HCT116 (cell line): Measurements from ENCODE around the gene PPP2R5C.

Experiments
- ATF3 ChIP-seq: IDR thresholded peaks from 2 replicates; pipeline ENCODE4 v1.6.1; 2012
- CEBPB ChIP-seq: IDR thresholded peaks from 2 replicates; pipeline ENCODE4 v1.6.1; 2012; ENCODE audit warnings: low read depth
- CTCF ChIP-seq, 3 experiments: fragments of 200-600 bp in 1 of 3; sonication (generic) in 1 of 3; IDR thresholded peaks in 2 of 3; conservative IDR thresholded peaks in 1 of 3; 2 replicates each; pipeline ENCODE4 v1.5.1; 2012 to 2017; ENCODE audit warnings: low read depth in 2 of 3, low read length in 2 of 3, antibody characterized with exemption in 1 of 3, borderline replicate concordance in 1 of 3, control low read depth in 1 of 3, mild to moderate bottlenecking in 1 of 3, mixed read lengths in 1 of 3, mixed run types in 1 of 3, moderate library complexity in 1 of 3; ENCODE audit not compliant: insufficient read depth in 1 of 3
- EZH2 ChIP-seq: fragments of 200-600 bp; sonication (generic); IDR thresholded peaks from 2 replicates; pipeline ENCODE4 v1.6.1; 2017; ENCODE audit warnings: antibody characterized with exemption, mixed run types
- MAX ChIP-seq: IDR thresholded peaks from 2 replicates; pipeline ENCODE4 v1.6.1; 2012
- POLR2A ChIP-seq: IDR thresholded peaks from 2 replicates; pipeline ENCODE4 v1.7.0; 2011; ENCODE audit warnings: borderline replicate concordance; ENCODE audit not compliant: insufficient read depth, insufficient read length; ENCODE audit errors: extremely low read depth
- POLR2AphosphoS5 ChIP-seq: IDR thresholded peaks from 2 replicates; pipeline ENCODE4 v1.6.1; 2011; ENCODE audit warnings: mild to moderate bottlenecking, low read depth, low read length, moderate library complexity
- RAD21 ChIP-seq: IDR thresholded peaks from 2 replicates; pipeline ENCODE4 v1.6.1; 2012; ENCODE audit warnings: low read depth, mild to moderate bottlenecking
- REST ChIP-seq: IDR thresholded peaks from 2 replicates; pipeline ENCODE4 v1.6.1; 2012; ENCODE audit warnings: low read depth
- ZFX ChIP-seq: fragments of 450-650 bp; IDR thresholded peaks from 2 replicates; pipeline ENCODE4 v1.6.1; 2017
- ZNF274 ChIP-seq: fragments of 200-500 bp; sonication (Bioruptor generic); IDR thresholded peaks from 2 replicates; pipeline ENCODE4 v1.6.1; 2014; ENCODE audit warnings: mild to moderate bottlenecking, low read depth, low read length, inconsistent platforms

DNA sequence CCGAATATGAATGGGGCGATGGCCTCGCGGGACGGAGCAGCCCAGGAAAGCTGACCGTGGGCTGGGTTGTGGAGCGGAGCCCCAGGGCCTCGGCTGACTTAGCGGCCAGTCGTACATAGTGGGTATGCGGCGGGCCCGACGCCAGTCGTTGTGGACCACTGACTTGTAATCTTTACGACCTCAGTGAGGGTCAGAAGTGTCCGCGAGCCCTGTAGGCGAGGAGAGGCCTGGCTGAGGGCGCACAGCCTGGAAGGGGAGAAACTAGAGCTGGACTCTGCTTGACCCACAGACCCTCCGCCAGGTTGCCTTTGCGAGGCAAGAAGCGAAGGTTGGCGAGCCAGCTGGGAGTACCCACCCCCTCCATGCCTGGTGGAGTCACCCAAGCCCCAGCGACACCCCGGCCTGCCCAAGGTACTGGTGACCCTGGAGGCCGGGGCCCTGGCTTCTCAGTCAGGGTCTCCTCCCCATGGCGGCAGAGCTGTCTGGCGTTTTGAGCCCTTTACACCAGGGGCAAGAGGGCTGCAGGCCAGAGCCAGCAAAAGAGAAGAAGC lies 187.2 kb downstream of the PPP2R5C start:
- TF ChIP-seq CTCF (IDR thresholded peaks at IDR 0.05 in 2 of 3, conservative IDR thresholded peaks at IDR 0.05 in 1 of 3; ENCODE audit: borderline replicate concordance in 1 of 3, insufficient read depth in 1 of 3, low read depth in 2 of 3, low read length in 2 of 3) (no peak), REST (no peak), CEBPB (no peak), POLR2A (no peak), EZH2 (no peak), ZNF274 (no peak), ATF3 (no peak), POLR2AphosphoS5 (no peak), RAD21 (no peak), MAX (no peak), ZFX (peak; percentile 46; the same call in 1 of the 2 replicates)
